Memory B cell (primary cell): ENCODE data around the gene RAPSN.

Source experiments
- ATAC-seq: fragments of 150-1000 bp; cut with Tn5 transposase; 2 replicates; pipeline ENCODE4 v1.10.0; 2021; ENCODE audit warnings: low read depth, mild to moderate bottlenecking, moderate library complexity
- DNase-seq, 2 donors: peaks; one replicate each; pipeline ENCODE4 v3.0.0; 2022; ENCODE audit warnings: low spot score in 2 of 2
- H3K27ac Mint-ChIP-seq: one replicate; pipeline ENCODE4 v1.8.0; 2022; ENCODE audit warnings: mild to moderate bottlenecking, moderate library complexity, mixed read lengths
- H3K27me3 Mint-ChIP-seq: one replicate; pipeline ENCODE4 v1.8.0; 2022; ENCODE audit warnings: mixed read lengths
- H3K36me3 Mint-ChIP-seq: one replicate; pipeline ENCODE4 v1.8.0; 2022; ENCODE audit warnings: mild to moderate bottlenecking, mixed read lengths
- H3K4me1 Mint-ChIP-seq: one replicate; pipeline ENCODE4 v1.8.0; 2022; ENCODE audit warnings: mixed read lengths
- H3K4me3 Mint-ChIP-seq: one replicate; pipeline ENCODE4 v1.8.0; 2022; ENCODE audit warnings: mild to moderate bottlenecking, moderate library complexity, mixed read lengths
- H3K9me3 Mint-ChIP-seq: one replicate; pipeline ENCODE4 v1.8.0; 2022; ENCODE audit warnings: mixed read lengths

Gene RAPSN

GRCh38 chr11:47389577-47390421 lies 59.1 kb downstream of the RAPSN start:
- H3K4me3 Mint-ChIP-seq: no peak overlapping the region
- H3K27me3 Mint-ChIP-seq: no peaks in the 10 kb centered on the region
- H3K4me1 Mint-ChIP-seq: peaks cover 25% of the 10 kb centered on the region
- H3K9me3 Mint-ChIP-seq: no peaks in the 10 kb centered on the region
- no peak for DNase-seq
- H3K36me3 Mint-ChIP-seq: no peaks in the 10 kb centered on the region
- H3K27ac Mint-ChIP-seq: peak overlapping the region; percentile 65
- ATAC-seq: no peak

- peaks cover 21% of the 10 kb centered on the region for H3K4me1 Mint-ChIP-seq
- ATAC-seq (no peak), DNase-seq (no peak)
- no peaks in the 10 kb centered on the region for H3K9me3 Mint-ChIP-seq
- H3K27ac Mint-ChIP-seq: peak overlapping the region; percentile 65
- H3K4me3 Mint-ChIP-seq: no peak overlapping the region
- H3K27me3 Mint-ChIP-seq: no peaks in the 10 kb centered on the region
- no peaks in the 10 kb centered on the region for H3K36me3 Mint-ChIP-seq
Observed at GRCh38 chr11:47388697-47389576, 60.0 kb downstream of the RAPSN start.

DNA sequence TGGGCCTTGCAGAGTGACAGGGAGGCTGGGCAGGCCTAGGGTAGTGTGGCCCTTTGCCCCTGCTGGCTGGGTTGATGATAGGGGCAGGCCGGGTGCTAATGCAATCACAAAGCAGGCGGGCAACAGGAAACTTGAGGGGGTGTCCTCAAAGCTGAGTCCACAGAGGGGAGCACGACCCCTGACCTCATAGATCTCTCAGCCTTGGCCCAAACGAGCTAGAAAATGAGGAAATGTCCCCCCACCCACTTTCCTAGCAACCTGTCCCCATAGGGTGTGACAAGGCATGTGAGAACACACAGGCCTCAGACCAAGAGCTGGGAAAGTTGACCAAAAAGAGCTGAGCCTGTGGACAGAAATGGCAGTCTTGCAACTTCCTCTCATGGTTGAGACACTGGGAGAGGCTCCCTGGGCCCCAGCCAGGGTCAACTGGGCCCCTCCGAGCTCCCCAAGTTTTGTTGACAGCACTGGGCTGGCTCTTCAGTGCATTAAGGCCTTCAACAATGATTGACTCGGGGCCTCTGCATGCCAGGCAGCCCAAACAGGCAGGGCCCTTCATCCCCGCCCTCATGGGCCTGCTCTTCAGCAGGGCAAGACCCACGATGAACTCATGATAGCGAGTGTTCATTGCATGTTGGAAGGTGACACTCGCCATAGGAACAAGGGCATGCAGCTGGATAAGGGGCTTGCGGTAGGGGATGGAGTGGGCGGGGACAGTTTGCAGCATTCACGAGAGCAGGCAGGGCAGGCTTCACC lies 60.8 kb downstream of the RAPSN start:
- Mint-ChIP-seq H3K4me1 (peaks cover 19% of the 10 kb centered on the region), H3K9me3 (no peaks in the 10 kb centered on the region), H3K27ac (no peak overlapping the region), H3K4me3 (no peak overlapping the region), H3K36me3 (no peaks in the 10 kb centered on the region), H3K27me3 (no peaks in the 10 kb centered on the region)
- ATAC-seq: no peak
- no peak for DNase-seq
